ENCODE data around the gene PNPLA2. TPM values are rescaled to one million over a fixed set of nuclear protein-coding genes. Genes with fewer than 3 reads are reported as not detected.

The PNPLA2 gene
- total and polyA plus RNA-seq, 9 donors: 9.0 to 46.1 (median 28.0) TPM

GRCh38 chr11:868802-869201 is 50.1 kb downstream of the PNPLA2 start:
- Histone ChIP-seq H3K4me3 (ENCODE audit: low read length) (no peak overlapping the region), H3K27me3 (ENCODE audit: control insufficient read depth, insufficient read depth, low read length) (no peaks in the 10 kb centered on the region), H3K4me1 (ENCODE audit: control insufficient read depth, insufficient read depth, low read length) (peaks cover 11% of the 10 kb centered on the region), H3K27ac (ENCODE audit: low read length) (no peak overlapping the region), H3K9me3 (replicated peaks; ENCODE audit: control insufficient read depth, low read depth, low read length) (no peaks in the 10 kb centered on the region), H3K36me3 (ENCODE audit: control insufficient read depth, insufficient read depth, low read length) (peaks cover 46% of the 10 kb centered on the region)
- 71% methylated on average over 8 of the region's 12 CpGs for WGBS (ENCODE audit: insufficient coverage)
- no peak for DNase-seq

- 81% methylated on average over 22 of the region's 25 CpGs for WGBS (ENCODE audit: insufficient coverage)
- Histone ChIP-seq H3K27me3 (ENCODE audit: control insufficient read depth, insufficient read depth, low read length) (no peaks in the 10 kb centered on the region), H3K4me3 (ENCODE audit: low read length) (no peak overlapping the region), H3K4me1 (ENCODE audit: control insufficient read depth, insufficient read depth, low read length) (peaks cover 17% of the 10 kb centered on the region), H3K9me3 (replicated peaks; ENCODE audit: control insufficient read depth, low read depth, low read length) (no peaks in the 10 kb centered on the region), H3K36me3 (ENCODE audit: control insufficient read depth, insufficient read depth, low read length) (peaks cover 48% of the 10 kb centered on the region), H3K27ac (ENCODE audit: low read length) (no peak overlapping the region)
- no peak for DNase-seq
Observed at GRCh38 chr11:869399-870126, 50.8 kb downstream of the PNPLA2 start.

- WGBS (ENCODE audit: insufficient coverage): 34% methylated on average over 8 of the region's 8 CpGs
- Histone ChIP-seq H3K4me1 (ENCODE audit: control insufficient read depth, insufficient read depth, low read length) (peaks cover 22% of the 10 kb centered on the region), H3K9me3 (replicated peaks; ENCODE audit: control insufficient read depth, low read depth, low read length) (no peaks in the 10 kb centered on the region), H3K27ac (ENCODE audit: low read length) (no peak overlapping the region), H3K27me3 (ENCODE audit: control insufficient read depth, insufficient read depth, low read length) (no peaks in the 10 kb centered on the region), H3K4me3 (ENCODE audit: low read length) (no peak overlapping the region), H3K36me3 (ENCODE audit: control insufficient read depth, insufficient read depth, low read length) (peaks cover 53% of the 10 kb centered on the region)
- no peak for DNase-seq
Observed at GRCh38 chr11:870127-870413, 51.4 kb downstream of the PNPLA2 start.

GRCh38 chr11:870418-870817 is 51.7 kb downstream of the PNPLA2 start:
- DNase-seq: no peak
- H3K36me3 ChIP-seq (ENCODE audit: control insufficient read depth, insufficient read depth, low read length): peaks cover 51% of the 10 kb centered on the region
- H3K27ac ChIP-seq (ENCODE audit: low read length): no peak overlapping the region
- H3K27me3 ChIP-seq (ENCODE audit: control insufficient read depth, insufficient read depth, low read length): no peaks in the 10 kb centered on the region
- 94% methylated on average over 6 of the region's 8 CpGs for WGBS (ENCODE audit: insufficient coverage)
- H3K4me3 ChIP-seq (ENCODE audit: low read length): no peak overlapping the region
- H3K9me3 ChIP-seq (replicated peaks; ENCODE audit: control insufficient read depth, low read depth, low read length): no peaks in the 10 kb centered on the region
- H3K4me1 ChIP-seq (ENCODE audit: control insufficient read depth, insufficient read depth, low read length): peaks cover 23% of the 10 kb centered on the region

- Histone ChIP-seq H3K4me3 (ENCODE audit: low read length) (no peak overlapping the region), H3K36me3 (ENCODE audit: control insufficient read depth, insufficient read depth, low read length) (peaks cover 44% of the 10 kb centered on the region), H3K9me3 (replicated peaks; ENCODE audit: control insufficient read depth, low read depth, low read length) (no peaks in the 10 kb centered on the region), H3K4me1 (ENCODE audit: control insufficient read depth, insufficient read depth, low read length) (peaks cover 30% of the 10 kb centered on the region), H3K27me3 (ENCODE audit: control insufficient read depth, insufficient read depth, low read length) (no peaks in the 10 kb centered on the region), H3K27ac (ENCODE audit: low read length) (no peak overlapping the region)
- DNase-seq: no peak
- WGBS (ENCODE audit: insufficient coverage): 75% methylated on average over 9 of the region's 9 CpGs
Observed at GRCh38 chr11:871472-871871, 52.8 kb downstream of the PNPLA2 start.

GRCh38 chr11:872799-873198 is 54.1 kb downstream of the PNPLA2 start:
- Histone ChIP-seq H3K27ac (ENCODE audit: low read length) (peak overlapping the region; percentile 55), H3K27me3 (ENCODE audit: control insufficient read depth, insufficient read depth, low read length) (no peaks in the 10 kb centered on the region), H3K4me1 (ENCODE audit: control insufficient read depth, insufficient read depth, low read length) (peaks cover 40% of the 10 kb centered on the region)

GRCh38 chr11:873706-874105 is 55.0 kb downstream of the PNPLA2 start:
- H3K4me1 ChIP-seq (ENCODE audit: control insufficient read depth, insufficient read depth, low read length): peaks cover 40% of the 10 kb centered on the region
- H3K4me3 ChIP-seq (ENCODE audit: low read length): no peak overlapping the region
- H3K36me3 ChIP-seq (ENCODE audit: control insufficient read depth, insufficient read depth, low read length): peaks cover 36% of the 10 kb centered on the region
- peak; percentile 76 for DNase-seq
- peak overlapping the region; percentile 59 for H3K27ac ChIP-seq (ENCODE audit: low read length)
- no peaks in the 10 kb centered on the region for H3K27me3 ChIP-seq (ENCODE audit: control insufficient read depth, insufficient read depth, low read length)
- no peaks in the 10 kb centered on the region for H3K9me3 ChIP-seq (replicated peaks; ENCODE audit: control insufficient read depth, low read depth, low read length)
- WGBS (ENCODE audit: insufficient coverage): 32% methylated on average over 3 of the region's 12 CpGs

More at GRCh38 chr11:872799-873198, 54.1 kb downstream of the PNPLA2 start:
- WGBS (ENCODE audit: insufficient coverage): 87% methylated on average over 6 of the region's 9 CpGs
- Histone ChIP-seq H3K4me3 (ENCODE audit: low read length) (no peak overlapping the region), H3K36me3 (ENCODE audit: control insufficient read depth, insufficient read depth, low read length) (peaks cover 42% of the 10 kb centered on the region), H3K9me3 (replicated peaks; ENCODE audit: control insufficient read depth, low read depth, low read length) (no peaks in the 10 kb centered on the region)
- no peak for DNase-seq

Other genes with a start within 250 kb of the PNPLA2 start
- 13.1 TPM for gene PHRF1, start 242.4 kb upstream of the PNPLA2 start, total RNA-seq
- 10 to 100 TPM; 16.0 to 23.1 (median 20.2) TPM for gene PHRF1, start 242.4 kb upstream of the PNPLA2 start, polyA plus RNA-seq (ENCODE audit: insufficient read depth in 1 of 8, insufficient read length in 8 of 8, low replicate concordance in 1 of 8)
- 11.3 TPM for gene IRF7, start 203.0 kb upstream of the PNPLA2 start, total RNA-seq
- gene IRF7, start 203.0 kb upstream of the PNPLA2 start, polyA plus RNA-seq (ENCODE audit: insufficient read depth in 1 of 8, insufficient read length in 8 of 8, low replicate concordance in 1 of 8): 10 to 100 TPM in 3 of 8 donors, 1 to 10 TPM in 5; 7.8 to 14.7 (median 9.6) TPM
- 0.75 TPM for gene CDHR5, start 194.0 kb upstream of the PNPLA2 start, total RNA-seq
- 10 to 100 TPM in 1 of 8 donors, 1 to 10 TPM in 6, under 1 TPM in 1; 0.65 to 33.7 (median 1.4) TPM for gene CDHR5, start 194.0 kb upstream of the PNPLA2 start, polyA plus RNA-seq (ENCODE audit: insufficient read depth in 1 of 8, insufficient read length in 8 of 8, low replicate concordance in 1 of 8)
- 55.2 TPM for gene SCT, start 191.7 kb upstream of the PNPLA2 start, total RNA-seq
- 100 to 1,000 TPM in 2 of 8 donors, 10 to 100 TPM in 6; 37.0 to 126 (median 66.4) TPM for gene SCT, start 191.7 kb upstream of the PNPLA2 start, polyA plus RNA-seq (ENCODE audit: insufficient read depth in 1 of 8, insufficient read length in 8 of 8, low replicate concordance in 1 of 8)
- 0.22 TPM for gene DRD4, start 181.6 kb upstream of the PNPLA2 start, total RNA-seq
- 1 to 10 TPM in 2 of 8 donors, under 1 TPM in 6; 0.18 to 2.0 (median 0.83) TPM for gene DRD4, start 181.6 kb upstream of the PNPLA2 start, polyA plus RNA-seq (ENCODE audit: insufficient read depth in 1 of 8, insufficient read length in 8 of 8, low replicate concordance in 1 of 8)
- gene DEAF1, start 123.7 kb upstream of the PNPLA2 start, total RNA-seq: 22.7 TPM
- gene DEAF1, start 123.7 kb upstream of the PNPLA2 start, polyA plus RNA-seq (ENCODE audit: insufficient read depth in 1 of 8, insufficient read length in 8 of 8, low replicate concordance in 1 of 8): 10 to 100 TPM; 29.3 to 38.9 (median 31.7) TPM
- 11.8 TPM for gene TMEM80, start 123.1 kb upstream of the PNPLA2 start, total RNA-seq
- 10 to 100 TPM; 10.1 to 26.0 (median 20.1) TPM for gene TMEM80, start 123.1 kb upstream of the PNPLA2 start, polyA plus RNA-seq (ENCODE audit: insufficient read depth in 1 of 8, insufficient read length in 8 of 8, low replicate concordance in 1 of 8)
- 1.6 TPM for gene EPS8L2, start 112.7 kb upstream of the PNPLA2 start, total RNA-seq
- gene EPS8L2, start 112.7 kb upstream of the PNPLA2 start, polyA plus RNA-seq (ENCODE audit: insufficient read depth in 1 of 8, insufficient read length in 8 of 8, low replicate concordance in 1 of 8): 10 to 100 TPM in 1 of 8 donors, 1 to 10 TPM in 7; 1.5 to 14.1 (median 2.2) TPM
- 62.7 TPM for gene TALDO1, start 71.5 kb upstream of the PNPLA2 start, total RNA-seq
- 10 to 100 TPM; 60.2 to 79.9 (median 71.3) TPM for gene TALDO1, start 71.5 kb upstream of the PNPLA2 start, polyA plus RNA-seq (ENCODE audit: insufficient read depth in 1 of 8, insufficient read length in 8 of 8, low replicate concordance in 1 of 8)
- 18.1 TPM for gene GATD1, start 41.4 kb upstream of the PNPLA2 start, total RNA-seq
- 10 to 100 TPM; 38.9 to 53.2 (median 44.8) TPM for gene GATD1, start 41.4 kb upstream of the PNPLA2 start, polyA plus RNA-seq (ENCODE audit: insufficient read depth in 1 of 8, insufficient read length in 8 of 8, low replicate concordance in 1 of 8)
- 0.04 TPM for gene CEND1, start 28.8 kb upstream of the PNPLA2 start, total RNA-seq
- gene CEND1, start 28.8 kb upstream of the PNPLA2 start, polyA plus RNA-seq (ENCODE audit: insufficient read depth in 1 of 8, insufficient read length in 8 of 8, low replicate concordance in 1 of 8): 1 to 10 TPM in 1 of 8 donors, under 1 TPM in 7; 0.36 to 1.5 (median 0.56) TPM
- 5.4 TPM for gene SLC25A22, start 20.6 kb upstream of the PNPLA2 start, total RNA-seq
- gene SLC25A22, start 20.6 kb upstream of the PNPLA2 start, polyA plus RNA-seq (ENCODE audit: insufficient read depth in 1 of 8, insufficient read length in 8 of 8, low replicate concordance in 1 of 8): 10 to 100 TPM; 10.4 to 15.8 (median 14.2) TPM
- 3.9 TPM for gene PIDD1, start 13.7 kb upstream of the PNPLA2 start, total RNA-seq
- 10 to 100 TPM in 4 of 8 donors, 1 to 10 TPM in 4; 5.5 to 13.7 (median 10.0) TPM for gene PIDD1, start 13.7 kb upstream of the PNPLA2 start, polyA plus RNA-seq (ENCODE audit: insufficient read depth in 1 of 8, insufficient read length in 8 of 8, low replicate concordance in 1 of 8)
- gene RPLP2, start 8.9 kb upstream of the PNPLA2 start, total RNA-seq: 2,004 TPM
- 1,000 to 10,000 TPM; 1,485 to 2,136 (median 1,739) TPM for gene RPLP2, start 8.9 kb upstream of the PNPLA2 start, polyA plus RNA-seq (ENCODE audit: insufficient read depth in 1 of 8, insufficient read length in 8 of 8, low replicate concordance in 1 of 8)
- gene CRACR2B, start 9.0 kb downstream of the PNPLA2 start, total RNA-seq: 6.9 TPM
- gene CRACR2B, start 9.0 kb downstream of the PNPLA2 start, polyA plus RNA-seq (ENCODE audit: insufficient read depth in 1 of 8, insufficient read length in 8 of 8, low replicate concordance in 1 of 8): 10 to 100 TPM in 7 of 8 donors, 1 to 10 TPM in 1; 7.7 to 22.0 (median 13.3) TPM
- gene CD151, start 14.0 kb downstream of the PNPLA2 start, total RNA-seq: 147 TPM
- 100 to 1,000 TPM; 133 to 178 (median 151) TPM for gene CD151, start 14.0 kb downstream of the PNPLA2 start, polyA plus RNA-seq (ENCODE audit: insufficient read depth in 1 of 8, insufficient read length in 8 of 8, low replicate concordance in 1 of 8)
- 97.7 TPM for gene POLR2L, start 23.6 kb downstream of the PNPLA2 start, total RNA-seq
- gene POLR2L, start 23.6 kb downstream of the PNPLA2 start, polyA plus RNA-seq (ENCODE audit: insufficient read depth in 1 of 8, insufficient read length in 8 of 8, low replicate concordance in 1 of 8): 100 to 1,000 TPM; 114 to 147 (median 125) TPM
- 60.3 TPM for gene TSPAN4, start 23.9 kb downstream of the PNPLA2 start, total RNA-seq
- 10 to 100 TPM; 48.0 to 75.9 (median 65.1) TPM for gene TSPAN4, start 23.9 kb downstream of the PNPLA2 start, polyA plus RNA-seq (ENCODE audit: insufficient read depth in 1 of 8, insufficient read length in 8 of 8, low replicate concordance in 1 of 8)
- gene CHID1, start 91.9 kb downstream of the PNPLA2 start, total RNA-seq: 30.5 TPM
- gene CHID1, start 91.9 kb downstream of the PNPLA2 start, polyA plus RNA-seq (ENCODE audit: insufficient read depth in 1 of 8, insufficient read length in 8 of 8, low replicate concordance in 1 of 8): 10 to 100 TPM; 60.4 to 77.4 (median 68.5) TPM
- gene AP2A2, start 107.0 kb downstream of the PNPLA2 start, total RNA-seq: 18.5 TPM
- gene AP2A2, start 107.0 kb downstream of the PNPLA2 start, polyA plus RNA-seq (ENCODE audit: insufficient read depth in 1 of 8, insufficient read length in 8 of 8, low replicate concordance in 1 of 8): 10 to 100 TPM; 38.3 to 61.4 (median 48.0) TPM
- gene MUC6, start 217.8 kb downstream of the PNPLA2 start, total RNA-seq: not detected
- gene MUC6, start 217.8 kb downstream of the PNPLA2 start, polyA plus RNA-seq (ENCODE audit: insufficient read depth in 1 of 8, insufficient read length in 8 of 8, low replicate concordance in 1 of 8): under 1 TPM; 0.09 to 0.61 (median 0.28) TPM

All from muscle of leg (tissue), 11 donors.